WI38 (cell line): ENCODE results near the gene MAGEB5.
"Not testable (repeated sequence)": the region's sequence is repeated elsewhere in the genome, so short reads cannot be mapped to it uniquely, and the experiment has no call there.

Experiments
- H3K4me3 ChIP-seq: 2 replicates; pipeline ENCODE4 v1.5.1; 2011; ENCODE audit warnings: low read depth, mild to moderate bottlenecking, control low read depth, low read length
- CTCF ChIP-seq: IDR thresholded peaks from 2 replicates; pipeline ENCODE4 v1.5.1; 2012; ENCODE audit warnings: low read depth, mild to moderate bottlenecking, control low read depth, low read length

The MAGEB5 gene

DNA sequence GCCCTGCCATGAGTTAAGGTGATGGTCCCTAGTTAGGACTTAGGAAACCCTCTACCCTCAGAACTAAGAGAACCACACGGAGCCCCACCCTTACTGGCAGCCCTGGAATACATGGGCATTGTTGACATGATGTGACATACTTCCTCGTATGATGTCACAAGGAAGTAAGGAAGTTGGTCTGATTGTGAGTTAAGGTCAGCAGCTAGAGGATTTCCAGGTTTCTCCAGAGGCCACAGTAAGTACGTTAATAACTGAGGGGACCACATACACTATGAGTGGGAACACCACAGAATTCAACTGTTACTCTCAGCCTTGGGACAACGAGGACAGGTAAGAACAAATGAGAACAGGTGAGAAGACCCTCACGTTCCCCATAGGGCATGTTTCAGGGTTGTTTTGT, at the start of gene MAGEB5:
Gene MAGEB5 (plus strand): TSS at position 301 of the 400 bp plus-strand sequence. CDS start 1,133 bp downstream, outside the sequence.
- TF ChIP-seq CTCF, result no peak

GRCh38 chrX:26192204-26192603, 23.8 kb upstream of the MAGEB5 start, which contains the start of gene MAGEB6:
MAGEB6 (plus strand) TSS chrX:26192440; CDS start chrX:26193847, 1,407 bp downstream.
- no peak within 1 kb of the TSS for H3K4me3 ChIP-seq
- TF ChIP-seq CTCF, result no peak

More for the DNA sequence above, at the start of gene MAGEB5:
- H3K4me3 ChIP-seq, result no peak within 1 kb of the TSS

GRCh38 chrX:26203561-26203960, 12.4 kb upstream of the MAGEB5 start:
- H3K4me3 ChIP-seq, result no peak overlapping the region
- TF ChIP-seq CTCF, result no peak

DNA sequence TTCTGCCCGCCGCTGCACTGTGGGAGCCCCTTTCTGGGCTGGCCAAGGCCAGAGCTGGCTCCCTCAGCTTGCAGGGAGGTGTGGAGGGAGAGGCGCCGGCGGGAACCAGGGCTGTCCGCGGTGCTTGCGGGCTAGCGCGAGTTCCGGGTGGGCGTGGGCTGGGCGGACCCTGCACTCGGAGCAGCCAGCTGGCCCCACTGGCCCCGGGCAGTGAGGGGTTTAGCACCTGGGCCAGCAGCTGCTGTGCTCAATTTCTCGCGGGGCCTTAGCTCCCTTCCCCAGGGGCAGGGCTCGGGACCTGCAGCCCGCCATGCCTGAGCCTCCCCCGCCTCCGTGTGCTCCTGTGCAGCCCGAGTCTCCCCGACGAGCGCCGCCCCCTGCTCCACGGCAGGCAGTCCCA, 11.3 kb upstream of the MAGEB5 start:
- not testable (repeated sequence) for H3K4me3 ChIP-seq

GRCh38 chrX:26208012-26208411, 8.0 kb upstream of the MAGEB5 start:
- TF ChIP-seq CTCF, result no peak
- H3K4me3 ChIP-seq, result no peak overlapping the region

DNA sequence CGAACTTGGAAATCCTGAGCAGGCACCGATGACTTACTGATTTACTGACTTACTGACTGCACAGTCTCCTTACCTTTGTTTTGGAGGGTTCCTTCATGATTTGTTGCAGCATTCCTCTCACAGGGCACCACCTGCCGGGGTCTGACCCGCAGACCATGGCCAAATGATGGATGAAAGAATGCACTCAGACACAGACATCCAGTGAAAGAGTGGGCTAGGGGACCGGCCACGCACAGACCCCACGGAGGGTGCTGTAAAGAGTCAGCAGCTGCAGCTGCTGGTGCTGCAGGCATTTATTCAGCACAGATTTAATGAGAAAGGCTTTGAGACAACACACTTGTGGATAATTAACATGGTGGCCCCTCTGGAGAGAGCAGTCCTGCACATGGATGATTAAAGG, 3.4 kb downstream of the MAGEB5 start:
- no peak for TF ChIP-seq CTCF

GRCh38 chrX:26234177-26234576, 18.2 kb downstream of the MAGEB5 start:
- H3K4me3 ChIP-seq, result no peak overlapping the region
- no peak for TF ChIP-seq CTCF

More for the DNA sequence above, 3.4 kb downstream of the MAGEB5 start:
- H3K4me3 ChIP-seq, result no peak overlapping the region

- no peak for TF ChIP-seq CTCF
- no peak overlapping the region for H3K4me3 ChIP-seq
These were observed 37.6 kb downstream of the MAGEB5 start for GRCh38 chrX:26253526-26253925.
